GM10266 (cell line): ENCODE data around the gene BRD4.

ENCODE experiments used
- DNase-seq: peaks from one replicate; pipeline ENCODE4 v3.0.0; 2012; ENCODE audit errors: extremely low spot score
- TF ChIP-seq, protein P1 (sequence below): IDR thresholded peaks from 2 replicates; pipeline ENCODE4 v1.5.1; 2012; ENCODE audit warnings: mild to moderate bottlenecking, low read depth; ENCODE audit not compliant: control insufficient read depth, insufficient read depth; ENCODE audit errors: missing control alignments

BRD4 gene

DNA sequence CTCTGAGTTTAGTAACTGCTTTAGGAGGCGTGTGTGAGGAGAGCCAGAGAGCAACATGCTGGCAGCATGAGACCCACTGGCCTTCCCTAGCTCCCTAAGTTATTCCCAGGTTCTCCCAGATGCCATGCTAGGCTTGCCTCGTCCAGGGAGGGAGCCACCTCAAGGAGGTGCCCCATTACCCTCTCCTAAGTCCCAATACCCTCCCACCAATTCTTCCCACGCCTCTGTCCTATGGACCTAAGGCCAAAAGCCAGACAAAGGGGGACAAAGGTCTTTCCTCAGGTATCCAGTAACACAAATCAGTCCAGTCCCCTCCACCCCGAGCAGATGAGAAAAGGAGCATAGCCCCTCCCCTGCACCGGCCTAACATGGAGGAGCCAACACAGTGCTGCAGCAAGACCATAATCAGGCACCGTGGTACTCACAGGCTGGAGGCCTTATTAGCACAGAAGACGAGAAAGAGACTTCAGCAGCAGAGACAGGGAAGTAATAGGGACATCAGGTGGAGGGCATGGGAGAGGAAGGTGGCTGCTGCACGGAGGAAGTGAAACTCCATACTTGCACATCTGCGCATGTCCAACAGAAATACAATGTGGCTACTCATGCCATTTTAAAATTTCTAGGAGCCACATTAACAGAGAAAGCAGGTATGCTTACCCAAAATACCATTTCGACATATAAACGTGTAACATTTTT is 46.3 kb downstream of the BRD4 start:
- TF ChIP-seq, protein P1, sequence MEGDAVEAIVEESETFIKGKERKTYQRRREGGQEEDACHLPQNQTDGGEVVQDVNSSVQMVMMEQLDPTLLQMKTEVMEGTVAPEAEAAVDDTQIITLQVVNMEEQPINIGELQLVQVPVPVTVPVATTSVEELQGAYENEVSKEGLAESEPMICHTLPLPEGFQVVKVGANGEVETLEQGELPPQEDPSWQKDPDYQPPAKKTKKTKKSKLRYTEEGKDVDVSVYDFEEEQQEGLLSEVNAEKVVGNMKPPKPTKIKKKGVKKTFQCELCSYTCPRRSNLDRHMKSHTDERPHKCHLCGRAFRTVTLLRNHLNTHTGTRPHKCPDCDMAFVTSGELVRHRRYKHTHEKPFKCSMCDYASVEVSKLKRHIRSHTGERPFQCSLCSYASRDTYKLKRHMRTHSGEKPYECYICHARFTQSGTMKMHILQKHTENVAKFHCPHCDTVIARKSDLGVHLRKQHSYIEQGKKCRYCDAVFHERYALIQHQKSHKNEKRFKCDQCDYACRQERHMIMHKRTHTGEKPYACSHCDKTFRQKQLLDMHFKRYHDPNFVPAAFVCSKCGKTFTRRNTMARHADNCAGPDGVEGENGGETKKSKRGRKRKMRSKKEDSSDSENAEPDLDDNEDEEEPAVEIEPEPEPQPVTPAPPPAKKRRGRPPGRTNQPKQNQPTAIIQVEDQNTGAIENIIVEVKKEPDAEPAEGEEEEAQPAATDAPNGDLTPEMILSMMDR = no peak

DNA sequence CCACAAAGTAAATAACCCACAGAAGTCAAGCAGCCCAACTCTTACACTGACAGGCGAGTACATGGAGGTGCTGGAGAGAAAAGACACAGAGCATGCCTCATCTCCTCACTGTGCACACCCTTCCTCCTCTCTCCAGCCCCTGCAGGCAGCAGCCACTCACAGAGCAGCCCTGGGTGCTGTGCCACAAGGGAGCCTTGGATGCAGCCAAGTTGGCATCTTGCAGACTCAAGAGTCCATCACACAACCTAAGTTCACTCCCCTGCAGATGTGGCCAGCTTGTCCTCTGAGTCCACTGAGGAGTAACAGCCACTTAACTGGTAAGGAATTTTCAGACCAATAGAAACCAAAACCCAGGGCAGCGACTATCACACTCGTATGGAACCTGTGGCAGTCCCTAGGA is 47.4 kb downstream of the BRD4 start:
- DNase-seq = no peak
- TF ChIP-seq, protein P1 = no peak

More for the DNA sequence above, 46.3 kb downstream of the BRD4 start:
- peak; percentile 64 for DNase-seq

DNA sequence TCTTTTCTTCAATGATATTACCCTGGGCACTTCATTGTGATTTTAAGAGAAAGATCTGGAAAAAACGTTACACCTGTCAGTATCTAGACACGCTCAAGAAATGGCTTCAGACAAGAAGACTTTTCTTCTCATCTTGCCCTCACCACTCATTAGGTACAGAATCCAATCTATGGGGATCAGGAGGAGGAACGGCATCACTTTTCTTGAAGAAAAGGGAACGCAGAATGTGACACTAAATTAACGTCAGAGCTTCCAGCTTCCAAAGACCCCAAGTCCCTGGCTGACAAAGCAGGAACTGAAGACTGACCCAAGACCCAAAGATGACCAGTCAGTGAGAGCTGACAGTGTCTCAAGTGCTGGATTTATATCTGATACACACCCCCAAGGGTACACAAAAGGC is 48.2 kb downstream of the BRD4 start:
- no peak for DNase-seq
- TF ChIP-seq, protein P1 = no peak

DNA sequence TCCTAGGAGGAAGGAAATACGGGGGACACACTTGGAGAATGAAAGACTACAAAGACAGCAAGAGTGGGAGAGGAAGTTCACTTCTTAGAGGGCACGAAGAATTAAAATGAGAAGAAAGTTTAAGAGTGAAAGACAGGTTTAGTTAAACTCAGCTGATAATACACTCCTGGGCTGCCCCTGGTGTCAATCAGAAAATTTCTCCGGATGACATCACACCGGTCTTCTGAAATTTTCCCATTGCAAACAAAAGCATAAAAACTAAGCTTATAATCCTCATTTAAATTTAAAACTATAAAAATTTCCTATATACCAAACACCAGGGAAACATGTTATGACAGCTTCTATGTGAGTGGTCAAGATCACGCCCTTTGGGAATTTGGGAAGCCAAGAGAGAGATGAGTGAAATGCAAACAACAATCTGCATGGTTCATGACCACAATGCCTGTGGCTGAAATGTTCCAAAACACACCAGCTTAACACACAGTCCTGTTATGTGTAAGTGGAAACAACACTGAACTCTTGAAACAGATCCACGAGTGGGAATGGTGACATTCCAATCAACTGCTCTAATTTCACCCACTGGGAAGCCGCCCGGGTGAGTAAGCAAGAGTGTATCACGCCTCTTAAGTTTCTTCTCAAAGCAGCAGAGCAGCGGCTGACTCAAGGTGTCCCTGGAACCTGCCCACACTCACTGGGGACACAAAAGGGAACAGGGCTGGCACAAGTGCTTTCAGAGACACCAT is 49.0 kb downstream of the BRD4 start:
- TF ChIP-seq, protein P1 = no peak
- no peak for DNase-seq

DNA sequence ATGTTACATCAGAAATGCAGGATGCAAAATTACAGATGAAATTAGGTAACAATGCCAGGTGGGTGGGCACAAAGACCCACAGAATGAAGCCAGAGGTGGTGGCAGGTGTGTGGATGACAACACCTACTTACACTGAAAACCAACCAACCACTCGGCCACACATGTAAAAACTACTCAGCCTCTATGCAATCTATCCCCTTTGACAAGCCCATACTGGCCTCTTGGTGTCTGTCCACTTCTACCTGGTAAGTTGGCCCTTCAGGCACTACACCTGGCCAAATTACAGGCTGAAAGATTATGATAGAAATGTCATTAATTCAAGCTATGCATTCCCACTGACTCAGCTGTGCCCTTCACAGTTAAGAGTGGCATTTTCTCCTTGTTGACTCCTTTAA is 50.0 kb downstream of the BRD4 start:
- TF ChIP-seq, protein P1 = no peak
- no peak for DNase-seq

DNA sequence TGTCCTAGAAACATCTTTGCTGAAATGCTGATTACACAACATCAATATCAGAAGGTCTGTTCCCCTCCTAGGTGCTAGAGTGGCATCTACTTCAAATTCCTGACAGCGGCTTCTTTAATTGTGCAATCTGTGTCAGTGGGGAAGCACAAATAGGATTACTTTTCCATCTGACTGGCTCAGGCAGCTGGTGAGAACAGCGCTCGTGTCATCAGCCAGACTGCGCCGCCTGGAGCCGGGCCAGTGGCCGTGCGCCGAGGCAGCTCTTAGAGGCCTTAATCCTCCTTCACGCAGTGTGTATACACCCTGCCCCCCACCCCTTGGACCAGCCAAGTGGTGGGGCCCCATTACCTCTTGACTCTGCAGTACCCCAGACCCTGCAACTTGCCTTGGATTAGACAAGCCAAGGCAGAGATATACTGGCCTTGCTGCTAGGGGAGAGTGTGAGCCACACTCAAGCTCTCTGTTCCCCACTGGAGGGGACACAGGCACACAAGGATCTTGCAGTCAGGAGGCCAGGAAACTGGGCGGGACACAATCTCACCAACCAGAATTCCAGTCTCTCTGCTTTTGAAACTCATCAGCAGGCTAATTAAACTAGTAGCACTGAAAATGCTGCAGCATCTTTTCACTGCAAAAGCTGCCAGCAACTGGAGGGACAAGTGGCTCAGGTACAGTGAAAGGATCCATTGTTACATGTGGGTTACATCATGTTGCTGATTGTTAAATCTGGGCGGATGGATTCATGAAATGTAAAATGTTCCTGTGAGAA is 51.2 kb downstream of the BRD4 start:
- TF ChIP-seq, protein P1 = no peak
- no peak for DNase-seq

DNA sequence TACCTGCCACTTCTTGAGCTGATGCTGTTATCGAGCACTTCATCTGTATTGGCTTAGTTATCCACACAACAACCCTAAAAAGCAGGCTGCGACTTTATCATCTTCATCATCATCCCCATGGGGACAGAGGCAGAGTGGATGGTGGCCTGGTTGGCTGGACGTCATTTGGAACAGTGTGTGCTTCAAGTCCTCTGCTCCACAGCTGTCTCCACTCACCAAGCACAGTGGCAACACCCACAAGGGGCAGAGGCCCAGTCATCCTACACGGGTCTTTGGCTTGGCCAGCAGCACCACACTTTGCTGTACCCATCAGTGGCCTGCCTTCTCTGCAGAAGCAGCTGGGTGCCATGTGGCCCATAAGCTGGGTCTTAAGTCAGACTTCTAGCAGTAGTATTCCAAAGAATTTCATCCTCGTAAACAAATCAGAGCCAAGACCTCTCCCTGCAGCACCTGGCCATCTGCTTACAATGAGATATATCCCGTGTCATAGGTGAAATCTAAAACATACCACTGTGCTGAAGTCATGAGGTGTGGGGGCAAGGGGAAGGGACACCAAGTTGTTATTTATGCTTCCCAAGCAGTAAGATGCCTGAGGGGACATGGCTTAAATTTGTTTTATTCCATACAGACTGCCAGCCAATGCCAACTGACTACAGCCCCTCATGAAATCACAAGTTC is 52.2 kb downstream of the BRD4 start:
- no peak for DNase-seq
- TF ChIP-seq, protein P1 = no peak
